ENCODE measurements around the gene CARMIL3.
A peak's percentile ranks its signal among the peaks of the same experiment; 100 is the strongest.

Gene CARMIL3

DNA sequence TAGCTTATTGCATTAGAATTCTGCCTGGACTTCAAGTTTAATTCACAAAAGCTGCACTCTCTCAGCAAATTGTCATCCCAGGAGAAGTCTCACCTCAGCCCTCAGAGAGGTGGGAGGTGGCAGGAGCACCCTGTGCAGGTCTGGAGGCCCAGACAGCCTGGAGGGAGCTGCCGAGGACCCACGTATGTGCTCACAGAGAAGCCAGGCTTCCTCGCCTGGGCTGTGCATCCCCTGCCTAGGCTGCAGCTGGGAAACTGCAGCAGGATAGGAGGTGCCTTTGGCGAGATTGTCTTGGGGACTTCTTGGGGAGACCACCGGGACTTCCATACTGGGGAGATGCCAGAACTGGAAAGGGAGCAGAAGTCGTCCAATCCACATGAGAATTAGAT is 28.3 kb downstream of the CARMIL3 start:
- DNase-seq (ENCODE audit: low read depth in 1 of 2, low spot score in 1 of 2), result no peak
- Histone ChIP-seq H3K27me3 (ENCODE audit: insufficient read depth, poor library complexity, severe bottlenecking) (peaks cover 21% of the 10 kb centered on the region), H3K27ac (replicated peaks) (no peak overlapping the region), H3K4me3 (replicated peaks; ENCODE audit: insufficient read depth, low read length) (no peak overlapping the region)
- TF ChIP-seq, protein P1, sequence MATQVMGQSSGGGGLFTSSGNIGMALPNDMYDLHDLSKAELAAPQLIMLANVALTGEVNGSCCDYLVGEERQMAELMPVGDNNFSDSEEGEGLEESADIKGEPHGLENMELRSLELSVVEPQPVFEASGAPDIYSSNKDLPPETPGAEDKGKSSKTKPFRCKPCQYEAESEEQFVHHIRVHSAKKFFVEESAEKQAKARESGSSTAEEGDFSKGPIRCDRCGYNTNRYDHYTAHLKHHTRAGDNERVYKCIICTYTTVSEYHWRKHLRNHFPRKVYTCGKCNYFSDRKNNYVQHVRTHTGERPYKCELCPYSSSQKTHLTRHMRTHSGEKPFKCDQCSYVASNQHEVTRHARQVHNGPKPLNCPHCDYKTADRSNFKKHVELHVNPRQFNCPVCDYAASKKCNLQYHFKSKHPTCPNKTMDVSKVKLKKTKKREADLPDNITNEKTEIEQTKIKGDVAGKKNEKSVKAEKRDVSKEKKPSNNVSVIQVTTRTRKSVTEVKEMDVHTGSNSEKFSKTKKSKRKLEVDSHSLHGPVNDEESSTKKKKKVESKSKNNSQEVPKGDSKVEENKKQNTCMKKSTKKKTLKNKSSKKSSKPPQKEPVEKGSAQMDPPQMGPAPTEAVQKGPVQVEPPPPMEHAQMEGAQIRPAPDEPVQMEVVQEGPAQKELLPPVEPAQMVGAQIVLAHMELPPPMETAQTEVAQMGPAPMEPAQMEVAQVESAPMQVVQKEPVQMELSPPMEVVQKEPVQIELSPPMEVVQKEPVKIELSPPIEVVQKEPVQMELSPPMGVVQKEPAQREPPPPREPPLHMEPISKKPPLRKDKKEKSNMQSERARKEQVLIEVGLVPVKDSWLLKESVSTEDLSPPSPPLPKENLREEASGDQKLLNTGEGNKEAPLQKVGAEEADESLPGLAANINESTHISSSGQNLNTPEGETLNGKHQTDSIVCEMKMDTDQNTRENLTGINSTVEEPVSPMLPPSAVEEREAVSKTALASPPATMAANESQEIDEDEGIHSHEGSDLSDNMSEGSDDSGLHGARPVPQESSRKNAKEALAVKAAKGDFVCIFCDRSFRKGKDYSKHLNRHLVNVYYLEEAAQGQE (IDR thresholded peaks at IDR 0.05; ENCODE audit: insufficient replicate concordance, low read depth), result no peak
- TF ChIP-seq, protein P2, sequence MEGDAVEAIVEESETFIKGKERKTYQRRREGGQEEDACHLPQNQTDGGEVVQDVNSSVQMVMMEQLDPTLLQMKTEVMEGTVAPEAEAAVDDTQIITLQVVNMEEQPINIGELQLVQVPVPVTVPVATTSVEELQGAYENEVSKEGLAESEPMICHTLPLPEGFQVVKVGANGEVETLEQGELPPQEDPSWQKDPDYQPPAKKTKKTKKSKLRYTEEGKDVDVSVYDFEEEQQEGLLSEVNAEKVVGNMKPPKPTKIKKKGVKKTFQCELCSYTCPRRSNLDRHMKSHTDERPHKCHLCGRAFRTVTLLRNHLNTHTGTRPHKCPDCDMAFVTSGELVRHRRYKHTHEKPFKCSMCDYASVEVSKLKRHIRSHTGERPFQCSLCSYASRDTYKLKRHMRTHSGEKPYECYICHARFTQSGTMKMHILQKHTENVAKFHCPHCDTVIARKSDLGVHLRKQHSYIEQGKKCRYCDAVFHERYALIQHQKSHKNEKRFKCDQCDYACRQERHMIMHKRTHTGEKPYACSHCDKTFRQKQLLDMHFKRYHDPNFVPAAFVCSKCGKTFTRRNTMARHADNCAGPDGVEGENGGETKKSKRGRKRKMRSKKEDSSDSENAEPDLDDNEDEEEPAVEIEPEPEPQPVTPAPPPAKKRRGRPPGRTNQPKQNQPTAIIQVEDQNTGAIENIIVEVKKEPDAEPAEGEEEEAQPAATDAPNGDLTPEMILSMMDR (IDR thresholded peaks at IDR 0.05; ENCODE audit: insufficient read depth, low read length), result no peak
- TF ChIP-seq GABPA (IDR thresholded peaks at IDR 0.05; ENCODE audit: low read depth) (no peak), SPI1 (IDR thresholded peaks at IDR 0.05; ENCODE audit: borderline replicate concordance, low read depth) (no peak), POLR2AphosphoS5 (IDR thresholded peaks at IDR 0.05; ENCODE audit: low read depth) (no peak)

DNA sequence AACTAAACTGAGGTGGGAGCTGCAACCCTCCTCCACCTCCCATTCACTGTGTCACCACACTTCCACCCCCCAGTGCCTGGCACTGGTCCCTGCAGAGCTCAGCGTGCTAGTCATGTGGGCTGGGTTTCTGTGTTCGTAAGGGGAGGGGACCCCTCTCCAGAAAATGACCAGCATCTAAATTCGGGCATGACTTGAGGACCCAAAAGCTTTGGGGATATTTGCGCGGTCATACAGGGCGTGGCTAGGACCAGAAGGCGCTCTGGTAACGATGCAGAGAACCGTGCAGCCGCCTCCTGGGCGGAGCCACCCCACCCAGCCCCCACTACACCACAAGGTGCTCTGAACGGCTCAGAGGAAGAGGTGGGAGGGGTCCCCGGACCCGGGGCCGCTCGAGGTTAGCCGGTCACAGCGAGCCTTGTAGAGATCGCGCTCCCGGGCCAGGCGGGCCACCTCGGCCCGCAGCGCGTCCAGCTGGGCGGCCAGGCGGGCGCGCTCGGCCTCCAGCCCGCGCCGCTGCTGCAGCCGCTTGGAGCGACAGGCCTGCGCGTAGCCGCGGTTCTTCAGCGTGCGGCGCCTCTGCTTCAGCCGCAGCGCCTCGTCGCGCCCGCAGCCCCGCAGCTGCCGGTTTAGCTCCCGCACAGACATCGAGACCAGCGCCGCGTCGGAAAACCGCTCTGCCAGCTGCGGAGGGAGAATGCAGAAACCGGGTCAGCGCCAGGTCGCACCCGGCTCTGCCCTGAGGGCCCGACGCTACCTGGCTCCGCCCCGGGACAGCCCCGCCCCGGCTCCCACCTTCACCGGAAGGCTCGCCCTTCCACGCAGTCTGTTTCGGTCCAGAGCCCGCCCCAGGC is 29.3 kb downstream of the CARMIL3 start:
- Histone ChIP-seq H3K4me3 (replicated peaks; ENCODE audit: insufficient read depth, low read length) (peak overlapping the region; percentile 49), H3K27ac (replicated peaks) (no peak overlapping the region), H3K27me3 (ENCODE audit: insufficient read depth, poor library complexity, severe bottlenecking) (peaks cover 21% of the 10 kb centered on the region)
- DNase-seq (ENCODE audit: low read depth in 1 of 2, low spot score in 1 of 2), result peak in 1 of 2 experiments; percentile 40
- no peak for TF ChIP-seq SPI1 (IDR thresholded peaks at IDR 0.05; ENCODE audit: borderline replicate concordance, low read depth)
- no peak for TF ChIP-seq GABPA (IDR thresholded peaks at IDR 0.05; ENCODE audit: low read depth)
- TF ChIP-seq, protein P2 (IDR thresholded peaks at IDR 0.05; ENCODE audit: insufficient read depth, low read length), result no peak
- no peak for TF ChIP-seq POLR2AphosphoS5 (IDR thresholded peaks at IDR 0.05; ENCODE audit: low read depth)
- TF ChIP-seq, protein P1 (IDR thresholded peaks at IDR 0.05; ENCODE audit: insufficient replicate concordance, low read depth), result no peak

DNA sequence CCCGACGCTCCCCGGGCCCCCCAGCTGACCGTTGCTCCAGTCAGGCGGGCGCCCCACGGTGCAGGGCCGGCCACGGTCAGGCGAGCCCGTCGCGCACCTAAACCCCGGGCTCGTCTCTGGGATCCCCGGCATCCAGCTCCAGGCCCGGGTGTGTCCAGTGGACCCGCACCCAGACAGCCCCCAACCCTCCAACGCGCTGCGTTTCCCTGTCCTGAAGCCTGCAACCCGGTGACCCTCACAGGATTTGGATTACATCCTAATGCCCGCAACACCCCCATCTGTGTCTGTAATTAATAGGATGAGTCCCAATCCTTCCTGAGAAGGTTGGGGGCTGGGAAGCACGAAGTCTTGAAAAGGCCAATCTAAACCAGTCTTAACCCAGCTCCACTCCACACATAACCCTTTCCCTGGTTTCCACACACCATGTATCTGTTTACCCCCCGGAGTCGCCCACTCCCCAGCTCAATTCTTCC is 30.0 kb downstream of the CARMIL3 start:
- no peak for DNase-seq (ENCODE audit: low read depth in 1 of 2, low spot score in 1 of 2)
- Histone ChIP-seq H3K27me3 (ENCODE audit: insufficient read depth, poor library complexity, severe bottlenecking) (peaks cover 21% of the 10 kb centered on the region), H3K4me3 (replicated peaks; ENCODE audit: insufficient read depth, low read length) (peak overlapping the region; percentile 49), H3K27ac (replicated peaks) (no peak overlapping the region)
- TF ChIP-seq, protein P1 (IDR thresholded peaks at IDR 0.05; ENCODE audit: insufficient replicate concordance, low read depth), result no peak
- TF ChIP-seq SPI1 (IDR thresholded peaks at IDR 0.05; ENCODE audit: borderline replicate concordance, low read depth) (no peak), POLR2AphosphoS5 (IDR thresholded peaks at IDR 0.05; ENCODE audit: low read depth) (no peak), GABPA (IDR thresholded peaks at IDR 0.05; ENCODE audit: low read depth) (no peak)
- TF ChIP-seq, protein P2 (IDR thresholded peaks at IDR 0.05; ENCODE audit: insufficient read depth, low read length), result no peak
